Naive thymus-derived CD4-positive, alpha-beta T cell (primary cell): ENCODE results near the gene ZNF3. TPM values are rescaled to one million over a fixed set of nuclear protein-coding genes. Genes with fewer than 3 reads are reported as not detected.
A peak's percentile ranks its signal among the peaks of the same experiment; 100 is the strongest.

Experiments used
- ATAC-seq: fragments of 150-1000 bp; cut with Tn5 transposase; 2 replicates; pipeline ENCODE4 v1.10.0; 2021; ENCODE audit warnings: mild to moderate bottlenecking, moderate library complexity
- CTCF ChIA-PET: fragments of 350-600 bp; sonication (Branson Sonifier 250); formaldehyde crosslinking; loops from one replicate; lab custom pipeline; 2021; ENCODE audit warnings: antibody characterized with exemption; lab: Charles Lee
- POLR2A ChIA-PET: fragments of 350-600 bp; sonication (Branson Sonifier 250); formaldehyde crosslinking; loops from one replicate; lab custom pipeline; 2021; ENCODE audit warnings: antibody characterized with exemption, inconsistent platforms; lab: Charles Lee
- DNase-seq, 9 donors: peaks; one replicate each; pipeline versions ENCODE4 v3.0.0 to v3.0.0-alpha.2; 2020 to 2022; ENCODE audit warnings: mixed read lengths in 1 of 9
- H3K27ac ChIP-seq: one replicate; pipeline ENCODE4 v1.7.0; 2013; ENCODE audit warnings: mild to moderate bottlenecking, low read depth, low read length, moderate library complexity
- H3K27me3 ChIP-seq, 2 donors: one replicate each; pipeline ENCODE4 v1.7.0; 2013; ENCODE audit warnings: low read length in 2 of 2, mild to moderate bottlenecking in 2 of 2, moderate library complexity in 2 of 2; ENCODE audit not compliant: control insufficient read depth in 2 of 2, insufficient read depth in 2 of 2
- H3K36me3 ChIP-seq, 3 experiments: 1 replicate in 2 of 3; 2 replicates in 1 of 3; pipeline ENCODE4 v1.7.0; 2013; ENCODE audit warnings: low read length in 3 of 3, mild to moderate bottlenecking in 3 of 3, moderate library complexity in 1 of 3; ENCODE audit not compliant: insufficient read depth in 3 of 3, control insufficient read depth in 2 of 3
- H3K4me1 ChIP-seq, 2 donors: one replicate each; pipeline ENCODE4 v1.7.0; 2013; ENCODE audit warnings: low read length in 2 of 2, mild to moderate bottlenecking in 2 of 2, moderate library complexity in 1 of 2; ENCODE audit not compliant: control insufficient read depth in 2 of 2, insufficient read depth in 2 of 2
- H3K4me3 ChIP-seq: 2 replicates; pipeline ENCODE4 v1.7.0; 2013; ENCODE audit warnings: mild to moderate bottlenecking, low read length
- H3K9me3 ChIP-seq, 3 experiments: 1 replicate in 2 of 3; 2 replicates in 1 of 3; pipeline ENCODE4 v1.7.0; 2013; ENCODE audit warnings: low read length in 3 of 3; ENCODE audit not compliant: control insufficient read depth in 2 of 3
- H3K27ac Mint-ChIP-seq, 9 donors: one replicate each; pipeline ENCODE4 v1.8.0; 2020 to 2022; ENCODE audit warnings: mixed read lengths in 9 of 9, mild to moderate bottlenecking in 8 of 9, moderate library complexity in 5 of 9, inconsistent platforms in 2 of 9
- H3K27me3 Mint-ChIP-seq, 5 donors: one replicate each; pipeline ENCODE4 v1.8.0; 2021 to 2022; ENCODE audit warnings: mixed read lengths in 5 of 5, mild to moderate bottlenecking in 1 of 5
- H3K36me3 Mint-ChIP-seq, 5 donors: one replicate each; pipeline ENCODE4 v1.8.0; 2020 to 2022; ENCODE audit warnings: mixed read lengths in 5 of 5, mild to moderate bottlenecking in 3 of 5, inconsistent platforms in 1 of 5
- H3K4me1 Mint-ChIP-seq, 7 donors: one replicate each; pipeline ENCODE4 v1.8.0; 2020 to 2022; ENCODE audit warnings: mixed read lengths in 7 of 7, mild to moderate bottlenecking in 3 of 7, inconsistent platforms in 1 of 7
- H3K4me3 Mint-ChIP-seq, 10 donors: one replicate each; pipeline ENCODE4 v1.8.0; 2020 to 2022; ENCODE audit warnings: mild to moderate bottlenecking in 10 of 10, mixed read lengths in 10 of 10, moderate library complexity in 6 of 10, inconsistent platforms in 2 of 10
- H3K9me3 Mint-ChIP-seq, 11 donors: one replicate each; pipeline ENCODE4 v1.8.0; 2020 to 2022; ENCODE audit warnings: mixed read lengths in 11 of 11, mild to moderate bottlenecking in 4 of 11, inconsistent platforms in 1 of 11, moderate library complexity in 1 of 11
- intact Hi-C, 2 donors: fragments of 100-400 bp; cut with micrococcal nuclease; formaldehyde crosslinking; loops; one replicate each; pipeline ENCODE4 v1.15.1; 2023
- polyA plus RNA-seq, 2 donors: library from polyadenylated mRNA; unstranded; fragments of 300-500 nt; fragmentation: Illumina TruSeq; gene quantifications; one replicate each; pipeline ENCODE4 v1.2.3, GENCODE V29; 2021
- total RNA-seq, 6 experiments: library from RNA in 5 of 6; stranded (reverse) in 5 of 6; gene quantifications; 1 replicate in 5 of 6; 2 replicates in 1 of 6; pipeline ENCODE4 v1.2.3 and lab custom pipeline; 2021 to 2026

Gene ZNF3
- total and polyA plus RNA-seq, 7 experiments from 2014 or later = 20.3 to 48.0 (median 35.0) TPM

GRCh38 chr7:100105534-100105933 is 24.0 kb upstream of the ZNF3 start:
- Mint-ChIP-seq H3K27ac (no peak overlapping the region), H3K27me3 (no peaks in the 10 kb centered on the region), H3K36me3 (peaks cover 0 to 18% (median 6%) of the 10 kb centered on the region in 5 donors), H3K4me1 (peaks cover 0 to 15% (median 9%) of the 10 kb centered on the region in 7 donors), H3K4me3 (peak overlapping the region in 1 of 10 donors; percentile 16), H3K9me3 (peaks cover 0 to under 1% (median 0%) of the 10 kb centered on the region in 11 donors)
- ATAC-seq (no peak), DNase-seq (no peak)
- Histone ChIP-seq H3K4me3 (no peak overlapping the region), H3K36me3 (peaks cover 0 to 48% (median 11%) of the 10 kb centered on the region in 3 experiments), H3K9me3 (no peaks in the 10 kb centered on the region), H3K27me3 (no peaks in the 10 kb centered on the region), H3K4me1 (peaks cover 0 to 2% of the 10 kb centered on the region in 2 donors), H3K27ac (no peak overlapping the region)
- intact Hi-C loops = loop anchor here in 1 of 2 donors (10.0 kb wide), 2 partner anchors 479 to 551 kb away; partner anchors contain the start of genes FAM200A, FBXO24, LRCH4 and ZNF655
- ChIA-PET CTCF (no interaction called here), POLR2A (no interaction called here)

- Histone ChIP-seq H3K36me3 (peaks cover 7 to 41% (median 16%) of the 10 kb centered on the region in 3 experiments), H3K27me3 (no peaks in the 10 kb centered on the region), H3K9me3 (no peaks in the 10 kb centered on the region), H3K27ac (no peak overlapping the region), H3K4me1 (peaks cover 17 to 20% of the 10 kb centered on the region in 2 donors), H3K4me3 (no peak overlapping the region)
- Mint-ChIP-seq H3K9me3 (peaks cover 0 to 5% (median 0%) of the 10 kb centered on the region in 11 donors), H3K4me1 (peaks cover 21 to 35% (median 31%) of the 10 kb centered on the region in 7 donors), H3K4me3 (peak overlapping the region; percentile 58 to 95 (median 89)), H3K27me3 (no peaks in the 10 kb centered on the region), H3K36me3 (peaks cover 10 to 23% (median 17%) of the 10 kb centered on the region in 5 donors), H3K27ac (peak overlapping the region in 8 of 9 donors; percentile 9 to 86 (median 74))
- no peak for ATAC-seq
- ChIA-PET CTCF (interaction anchor here (0.6 kb wide), 1 partner anchor 106 kb away, joined by 4 read pairs; no protein-coding TSS in a partner anchor), POLR2A (interaction anchor here (4.6 kb wide), 1 partner anchor 20 kb away, joined by 107 read pairs; the partner anchor contains the start of gene MBLAC1)
- intact Hi-C loops = loop anchor here (5.0 to 10.0 kb wide), 5 partner anchors 482 to 1139 kb away; partner anchors contain the start of genes FAM200A (in 1 of the 2), FBXO24 (in 1 of the 2), LRCH4 (in 1 of the 2) and ZKSCAN5 (in 1 of the 2)
- DNase-seq = no peak
Observed at GRCh38 chr7:100102950-100103840, 21.7 kb upstream of the ZNF3 start.

- H3K4me1 Mint-ChIP-seq = peaks cover 27 to 47% (median 41%) of the 10 kb centered on the region in 7 donors
- H3K4me1 ChIP-seq = peaks cover 17 to 25% of the 10 kb centered on the region in 2 donors
- peaks cover 19 to 29% (median 27%) of the 10 kb centered on the region in 5 donors for H3K36me3 Mint-ChIP-seq
- peaks cover 20 to 43% (median 25%) of the 10 kb centered on the region in 3 experiments for H3K36me3 ChIP-seq
- H3K4me3 Mint-ChIP-seq = peak within 1 kb of the TSS; percentile 85 to 95 (median 93)
- no peaks in the 10 kb centered on the region for H3K27me3 Mint-ChIP-seq
- ATAC-seq (peak; percentile 90), DNase-seq (peak; percentile 84 to 98 (median 93))
- ChIA-PET CTCF (interaction anchor here (0.6 to 2.1 kb wide), 6 partner anchors 11 to 438 kb away, joined by 3 to 6 read pairs (median 4); partner anchors contain the start of genes AGFG2 and ZSCAN21), POLR2A (interaction anchor here (0.6 to 4.6 kb wide), 28 partner anchors 9 to 596 kb away, joined by 3 to 107 read pairs (median 4); partner anchors contain the start of genes COPS6, GPC2, MBLAC1 and MEPCE)
- H3K9me3 ChIP-seq = no peaks in the 10 kb centered on the region
- H3K4me3 ChIP-seq = peak within 1 kb of the TSS; percentile 98
- peak within 1 kb of the TSS; percentile 90 to 98 (median 96) for H3K27ac Mint-ChIP-seq
- intact Hi-C loops = loop anchor here (1.0 to 10.0 kb wide), 17 partner anchors 13 to 1141 kb away; partner anchors contain the start of genes CNPY4 (in 2 of the 2), TAF6 (in 2 of the 2), ZCWPW1 (in 2 of the 2) and COPS6 (in 1 of the 2)
- no peaks in the 10 kb centered on the region for H3K27me3 ChIP-seq
- peaks cover 0 to 5% (median 0%) of the 10 kb centered on the region in 11 donors for H3K9me3 Mint-ChIP-seq
- peak within 1 kb of the TSS; percentile 91 for H3K27ac ChIP-seq
Observed at GRCh38 chr7:100101016-100101862, 19.7 kb upstream of the ZNF3 start, which contains the start of the genes AP4M1 and MCM7. AP4M1 (plus strand) TSS chr7:100101643; CDS start chr7:100101715, 72 bp downstream. MCM7 (minus strand) TSS chr7:100101397; CDS start chr7:100101294, 103 bp downstream.

- H3K27me3 ChIP-seq = no peaks in the 10 kb centered on the region
- H3K36me3 ChIP-seq = peaks cover 20 to 46% (median 25%) of the 10 kb centered on the region in 3 experiments
Observed at GRCh38 chr7:100100420-100101015, 19.0 kb upstream of the ZNF3 start.

GRCh38 chr7:100099452-100099851 is 17.9 kb upstream of the ZNF3 start:
- ATAC-seq = no peak
- H3K9me3 ChIP-seq = no peaks in the 10 kb centered on the region
- peaks cover 25 to 37% (median 32%) of the 10 kb centered on the region in 5 donors for H3K36me3 Mint-ChIP-seq
- peaks cover 24 to 56% (median 33%) of the 10 kb centered on the region in 3 experiments for H3K36me3 ChIP-seq
- peak overlapping the region; percentile 98 for H3K4me3 ChIP-seq
- H3K4me3 Mint-ChIP-seq = peak overlapping the region; percentile 85 to 95 (median 93)
- H3K27ac ChIP-seq = peak overlapping the region; percentile 91
- H3K4me1 Mint-ChIP-seq = peaks cover 27 to 54% (median 41%) of the 10 kb centered on the region in 7 donors
- no peaks in the 10 kb centered on the region for H3K27me3 ChIP-seq
- no peaks in the 10 kb centered on the region for H3K27me3 Mint-ChIP-seq
- ChIA-PET CTCF (interaction anchor here (1.7 kb wide), 1 partner anchor 50 kb away, joined by 4 read pairs; the partner anchor contains the start of gene ZSCAN21), POLR2A (interaction anchor here (0.5 to 4.6 kb wide), 8 partner anchors 10 to 1150 kb away, joined by 3 to 107 read pairs (median 6); partner anchors contain the start of genes COPS6, MBLAC1, TRIM4 and ZCWPW1)
- peaks cover 17 to 25% of the 10 kb centered on the region in 2 donors for H3K4me1 ChIP-seq
- DNase-seq = peak in 2 of 9 donors; percentile 19 to 24
- intact Hi-C loops = no loop called here
- H3K27ac Mint-ChIP-seq = peak overlapping the region; percentile 90 to 98 (median 96)
- H3K9me3 Mint-ChIP-seq = peaks cover 0 to 5% (median 0%) of the 10 kb centered on the region in 11 donors

More at GRCh38 chr7:100100420-100101015, 19.0 kb upstream of the ZNF3 start:
- intact Hi-C loops = loop anchor here (1.0 to 10.0 kb wide), 21 partner anchors 11 to 1142 kb away; partner anchors contain the start of genes CNPY4 (in 2 of the 2), TAF6 (in 2 of the 2), ZCWPW1 (in 2 of the 2) and ZSCAN21 (in 2 of the 2)
- peak overlapping the region; percentile 85 to 95 (median 93) for H3K4me3 Mint-ChIP-seq
- H3K27me3 Mint-ChIP-seq = no peaks in the 10 kb centered on the region
- CTCF ChIA-PET = interaction anchor here (0.6 to 2.1 kb wide), 6 partner anchors 10 to 112 kb away, joined by 3 to 6 read pairs (median 4); partner anchors contain the start of gene ZSCAN21
- peaks cover 27 to 48% (median 41%) of the 10 kb centered on the region in 7 donors for H3K4me1 Mint-ChIP-seq
- H3K9me3 Mint-ChIP-seq = peaks cover 0 to 5% (median 0%) of the 10 kb centered on the region in 11 donors
- H3K4me3 ChIP-seq = peak overlapping the region; percentile 98
- H3K9me3 ChIP-seq = no peaks in the 10 kb centered on the region
- H3K27ac ChIP-seq = peak overlapping the region; percentile 91
- H3K36me3 Mint-ChIP-seq = peaks cover 23 to 33% (median 28%) of the 10 kb centered on the region in 5 donors
- ATAC-seq (peak; percentile 84), DNase-seq (peak; percentile 83 to 94 (median 93))
- peaks cover 17 to 25% of the 10 kb centered on the region in 2 donors for H3K4me1 ChIP-seq
- H3K27ac Mint-ChIP-seq = peak overlapping the region; percentile 90 to 98 (median 96)
- POLR2A ChIA-PET = interaction anchor here (0.5 to 4.6 kb wide), 20 partner anchors 8 to 335 kb away, joined by 3 to 107 read pairs (median 4); partner anchors contain the start of genes COPS6, GPC2, LAMTOR4 and MBLAC1
